HCT116 (cell line): ENCODE results near the gene ACSS1. TPM values are rescaled to one million over a fixed set of nuclear protein-coding genes. Genes with fewer than 3 reads are reported as not detected.

Source experiments
- ATAC-seq: fragments of 200-7000 bp; cut with Tn5 transposase; 2 replicates; pipeline ENCODE4 v1.9.1; 2020; ENCODE audit warnings: mild to moderate bottlenecking, moderate library complexity
- BruUV-seq: library from RNA; stranded (reverse); fragments of 400-500 nt; replicated peaks from 2 replicates; lab custom pipeline; 2021; lab: Mats Ljungman, UMichigan
- CTCF ChIA-PET: fragments of 300-600 bp; sonication (Branson Sonifier 250); formaldehyde crosslinking; loops from one replicate; lab custom pipeline; 2021; ENCODE audit warnings: antibody characterized with exemption; lab: Charles Lee
- POLR2A ChIA-PET: fragments of 300-600, 350-600 bp; sonication (Branson Sonifier 250); formaldehyde crosslinking; loops from one replicate; lab custom pipeline; 2021; ENCODE audit warnings: antibody characterized with exemption; lab: Charles Lee
- RAD21 ChIA-PET, 2 experiments: fragments of 300-600 bp; sonication (Branson Sonifier 250); formaldehyde crosslinking; loops; one replicate each; lab custom pipeline; 2023; ENCODE audit warnings: low total read pairs in 2 of 2; ENCODE audit not compliant: uncharacterized antibody in 2 of 2, unreplicated experiment in 2 of 2, low non-redundant PET in 1 of 2; lab: Charles Lee
- DNase-seq: peaks from one replicate; pipeline ENCODE4 v3.0.0-alpha.2; 2010; ENCODE audit warnings: low read depth, low spot score
- H2AFZ ChIP-seq: fragments of 200-600 bp; shearing (Covaris generic), sonication (generic); 2 replicates; pipeline ENCODE4 v1.6.1; 2017; ENCODE audit warnings: low read depth, mixed run types, mixed read lengths, antibody characterized with exemption, low read length; ENCODE audit not compliant: poor library complexity, severe bottlenecking
- H3K27ac ChIP-seq: 2 replicates; pipeline ENCODE4 v1.5.1; 2012; ENCODE audit warnings: low read depth, low read length
- H3K27me3 ChIP-seq: fragments of 200-600 bp; sonication (generic); 2 replicates; pipeline ENCODE4 v1.6.1; 2016; ENCODE audit warnings: mixed run types, low read length, mixed read lengths; ENCODE audit not compliant: insufficient read depth
- H3K36me3 ChIP-seq, 2 experiments: fragments of 200-500 bp in 1 of 2; fragments of 200-600 bp in 1 of 2; sonication (Bioruptor generic) in 1 of 2; sonication (generic) in 1 of 2; 2 replicates each; pipeline versions ENCODE4 v1.5.1 to v1.6.1; 2014 to 2016; ENCODE audit warnings: low read length in 2 of 2, inconsistent platforms in 1 of 2, mixed read lengths in 1 of 2, mixed run types in 1 of 2; ENCODE audit not compliant: insufficient read depth in 2 of 2, control insufficient read depth in 1 of 2
- H3K4me1 ChIP-seq, 2 experiments: fragments of 200-600 bp in 1 of 2; sonication (generic) in 1 of 2; 2 replicates each; pipeline versions ENCODE4 v1.5.1 to v1.6.1; 2012 to 2017; ENCODE audit warnings: low read length in 2 of 2, inconsistent platforms in 1 of 2, mild to moderate bottlenecking in 1 of 2, mixed read lengths in 1 of 2, mixed run types in 1 of 2, moderate library complexity in 1 of 2; ENCODE audit not compliant: insufficient read depth in 2 of 2, control insufficient read depth in 1 of 2
- H3K4me2 ChIP-seq: fragments of 200-600 bp; sonication (generic); 2 replicates; pipeline ENCODE4 v1.6.1; 2017; ENCODE audit warnings: mixed run types, low read length, mixed read lengths
- H3K4me3 ChIP-seq, 2 experiments: fragments of 200-600 bp in 1 of 2; sonication (generic) in 1 of 2; replicated peaks in 1 of 2; 2 replicates each; pipeline ENCODE4 v1.5.1; 2011 to 2016; ENCODE audit warnings: low read length in 2 of 2, control low read depth in 1 of 2, low read depth in 1 of 2, mild to moderate bottlenecking in 1 of 2, mixed read lengths in 1 of 2, mixed run types in 1 of 2
- H3K79me2 ChIP-seq: fragments of 200-600 bp; sonication (generic); 2 replicates; pipeline ENCODE4 v1.6.1; 2017; ENCODE audit warnings: mild to moderate bottlenecking, mixed run types, low read length, moderate library complexity, mixed read lengths; ENCODE audit not compliant: insufficient read depth
- H3K9ac ChIP-seq: fragments of 200-600 bp; sonication (generic); 2 replicates; pipeline ENCODE4 v1.6.1; 2016; ENCODE audit warnings: low read length, mixed read lengths
- H3K9me2 ChIP-seq: fragments of 200-600 bp; sonication (generic), shearing (Covaris generic); 2 replicates; pipeline ENCODE4 v1.6.1; 2017; ENCODE audit warnings: mixed run types, mild to moderate bottlenecking, moderate library complexity; ENCODE audit not compliant: insufficient read depth
- H3K9me3 ChIP-seq, 2 experiments: fragments of 200-500 bp in 1 of 2; fragments of 200-600 bp in 1 of 2; sonication (Bioruptor generic) in 1 of 2; sonication (generic) in 1 of 2; 2 replicates each; pipeline ENCODE4 v1.6.1; 2014 to 2017; ENCODE audit warnings: low read length in 2 of 2, mixed read lengths in 2 of 2, inconsistent platforms in 1 of 2, low read depth in 1 of 2, mild to moderate bottlenecking in 1 of 2, mixed run types in 1 of 2, moderate library complexity in 1 of 2; ENCODE audit not compliant: control insufficient read depth in 1 of 2, insufficient read depth in 1 of 2
- H4K20me1 ChIP-seq: fragments of 200-600 bp; sonication (generic), shearing (Covaris generic); 2 replicates; pipeline ENCODE4 v1.6.1; 2017; ENCODE audit warnings: mixed run types, mild to moderate bottlenecking, moderate library complexity; ENCODE audit not compliant: insufficient read depth
- CBX3 ChIP-seq: IDR thresholded peaks from 2 replicates; pipeline ENCODE4 v1.6.1; 2012; ENCODE audit warnings: low read depth
- CEBPB ChIP-seq: IDR thresholded peaks from 2 replicates; pipeline ENCODE4 v1.6.1; 2012; ENCODE audit warnings: low read depth
- CTCF ChIP-seq, 3 experiments: fragments of 200-600 bp in 1 of 3; sonication (generic) in 1 of 3; IDR thresholded peaks in 2 of 3; conservative IDR thresholded peaks in 1 of 3; 2 replicates each; pipeline ENCODE4 v1.5.1; 2012 to 2017; ENCODE audit warnings: low read depth in 2 of 3, low read length in 2 of 3, antibody characterized with exemption in 1 of 3, borderline replicate concordance in 1 of 3, control low read depth in 1 of 3, mild to moderate bottlenecking in 1 of 3, mixed read lengths in 1 of 3, mixed run types in 1 of 3, moderate library complexity in 1 of 3; ENCODE audit not compliant: insufficient read depth in 1 of 3
- EGR1 ChIP-seq: IDR thresholded peaks from 2 replicates; pipeline ENCODE4 v1.6.1; 2012; ENCODE audit warnings: low read depth
- ELF1 ChIP-seq: IDR thresholded peaks from 2 replicates; pipeline ENCODE4 v1.6.1; 2012; ENCODE audit warnings: low read depth, borderline replicate concordance
- EZH2 ChIP-seq: fragments of 200-600 bp; sonication (generic); IDR thresholded peaks from 2 replicates; pipeline ENCODE4 v1.6.1; 2017; ENCODE audit warnings: antibody characterized with exemption, mixed run types
- EZH2phosphoT487 ChIP-seq: fragments of 200-600 bp; IDR thresholded peaks from 2 replicates; pipeline ENCODE4 v1.6.1; 2018; ENCODE audit warnings: antibody characterized with exemption, borderline replicate concordance
- JUND ChIP-seq: IDR thresholded peaks from 2 replicates; pipeline ENCODE4 v1.6.1; 2012
- POLR2A ChIP-seq: IDR thresholded peaks from 2 replicates; pipeline ENCODE4 v1.7.0; 2011; ENCODE audit warnings: borderline replicate concordance; ENCODE audit not compliant: insufficient read depth, insufficient read length; ENCODE audit errors: extremely low read depth
- POLR2AphosphoS5 ChIP-seq: IDR thresholded peaks from 2 replicates; pipeline ENCODE4 v1.6.1; 2011; ENCODE audit warnings: mild to moderate bottlenecking, low read depth, low read length, moderate library complexity
- RAD21 ChIP-seq: IDR thresholded peaks from 2 replicates; pipeline ENCODE4 v1.6.1; 2012; ENCODE audit warnings: low read depth, mild to moderate bottlenecking
- REST ChIP-seq: IDR thresholded peaks from 2 replicates; pipeline ENCODE4 v1.6.1; 2012; ENCODE audit warnings: low read depth
- SP1 ChIP-seq: IDR thresholded peaks from 2 replicates; pipeline ENCODE4 v1.6.1; 2012; ENCODE audit warnings: low read depth
- TCF7L2 ChIP-seq: IDR thresholded peaks from 2 replicates; pipeline ENCODE4 v1.7.0; 2011; ENCODE audit warnings: borderline replicate concordance, inconsistent platforms; ENCODE audit not compliant: insufficient read depth, insufficient read length; ENCODE audit errors: extremely low read depth
- YY1 ChIP-seq: IDR thresholded peaks from 2 replicates; pipeline ENCODE4 v1.6.1; 2011; ENCODE audit warnings: low read length, low read depth, moderate library complexity, mild to moderate bottlenecking; ENCODE audit not compliant: insufficient replicate concordance; ENCODE audit errors: extremely low read depth
- ZNF274 ChIP-seq: fragments of 200-500 bp; sonication (Bioruptor generic); IDR thresholded peaks from 2 replicates; pipeline ENCODE4 v1.6.1; 2014; ENCODE audit warnings: mild to moderate bottlenecking, low read depth, low read length, inconsistent platforms
- intact Hi-C: fragments of 100-400 bp; cut with micrococcal nuclease; formaldehyde crosslinking; loops from 2 replicates; pipeline ENCODE4 v1.10.0; 2022
- total RNA-seq: library from RNA; stranded (reverse); gene quantifications from one replicate; pipeline ENCODE4 v1.2.1, GENCODE V29; 2021; ENCODE audit not compliant: unreplicated experiment
- TF ChIP-seq, protein P1 (sequence below): IDR thresholded peaks from 2 replicates; pipeline ENCODE4 v1.6.1; 2012
- TF ChIP-seq, protein P2 (sequence below): IDR thresholded peaks from 2 replicates; pipeline ENCODE4 v1.6.1; 2011; ENCODE audit warnings: mild to moderate bottlenecking, low read length, moderate library complexity; ENCODE audit not compliant: insufficient replicate concordance; ENCODE audit errors: extremely low read depth

Gene ACSS1
- total RNA-seq, 1 experiment from 2014 or later, result 0.27 TPM

DNA sequence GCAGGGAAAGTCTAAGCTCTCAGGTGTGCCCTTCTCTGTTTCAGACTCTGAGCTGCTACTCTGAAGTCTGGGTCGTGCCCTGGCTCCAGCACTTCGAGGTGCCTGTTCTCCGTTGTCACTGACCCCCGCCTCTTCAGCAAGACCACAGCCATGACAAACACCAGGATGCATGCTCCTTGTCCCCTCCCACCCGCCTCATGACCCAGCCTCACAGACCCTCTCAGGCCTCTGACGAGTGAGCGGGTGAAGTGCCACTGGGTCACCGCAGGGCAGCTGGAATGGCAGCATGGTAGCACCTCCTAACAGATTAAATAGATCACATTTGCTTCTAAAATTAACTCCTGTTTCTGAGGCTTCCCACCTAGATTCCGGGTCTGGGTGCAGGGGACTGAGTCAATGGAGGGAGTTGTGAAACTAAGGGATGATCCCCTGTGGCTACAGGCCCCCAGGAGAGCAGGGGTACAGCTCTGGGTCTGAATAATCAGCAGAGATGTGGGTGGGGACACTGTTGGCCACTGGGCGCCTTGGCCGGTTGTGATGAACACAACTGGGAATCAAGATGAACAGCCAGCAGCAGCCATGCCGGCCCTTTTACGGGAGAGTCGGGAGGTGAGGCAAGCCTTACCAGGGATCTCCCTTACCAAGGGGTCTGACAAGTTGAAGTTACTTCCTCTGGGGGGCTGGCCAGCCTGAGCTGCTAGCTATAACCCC is 98.2 kb downstream of the ACSS1 start:
- ChIA-PET POLR2A (no interaction called here), RAD21 (no interaction called here), CTCF (no interaction called here)
- no peaks in the 10 kb centered on the region for H3K9me3 ChIP-seq
- no peak overlapping the region for H3K4me2 ChIP-seq
- BruUV-seq, result no TSS peak
- no peak overlapping the region for H3K4me3 ChIP-seq
- H3K79me2 ChIP-seq, result no peaks in the 10 kb centered on the region
- no peaks in the 10 kb centered on the region for H3K4me1 ChIP-seq
- no peaks in the 10 kb centered on the region for H3K27me3 ChIP-seq
- no peak overlapping the region for H2AFZ ChIP-seq
- H3K9ac ChIP-seq, result no peak overlapping the region
- intact Hi-C loops, result no loop called here
- no peaks in the 10 kb centered on the region for H3K9me2 ChIP-seq
- ATAC-seq, result no peak
- TF ChIP-seq CEBPB, result no peak
- TF ChIP-seq ELF1, result no peak
- no peak for TF ChIP-seq REST
- TF ChIP-seq TCF7L2, result no peak
- TF ChIP-seq CTCF (IDR thresholded peaks at IDR 0.05 in 2 of 3, conservative IDR thresholded peaks at IDR 0.05 in 1 of 3; ENCODE audit: borderline replicate concordance in 1 of 3, insufficient read depth in 1 of 3, low read depth in 2 of 3, low read length in 2 of 3), result no peak
- no peak for TF ChIP-seq YY1
- no peak for TF ChIP-seq POLR2AphosphoS5
- TF ChIP-seq EZH2, result no peak
- TF ChIP-seq JUND, result no peak
- TF ChIP-seq RAD21, result no peak
- TF ChIP-seq EZH2phosphoT487, result no peak
- no peak for TF ChIP-seq ZNF274
- no peak for TF ChIP-seq EGR1
- TF ChIP-seq, protein P1, sequence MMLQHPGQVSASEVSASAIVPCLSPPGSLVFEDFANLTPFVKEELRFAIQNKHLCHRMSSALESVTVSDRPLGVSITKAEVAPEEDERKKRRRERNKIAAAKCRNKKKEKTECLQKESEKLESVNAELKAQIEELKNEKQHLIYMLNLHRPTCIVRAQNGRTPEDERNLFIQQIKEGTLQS, result no peak
- no peak for TF ChIP-seq SP1
- TF ChIP-seq, protein P2, sequence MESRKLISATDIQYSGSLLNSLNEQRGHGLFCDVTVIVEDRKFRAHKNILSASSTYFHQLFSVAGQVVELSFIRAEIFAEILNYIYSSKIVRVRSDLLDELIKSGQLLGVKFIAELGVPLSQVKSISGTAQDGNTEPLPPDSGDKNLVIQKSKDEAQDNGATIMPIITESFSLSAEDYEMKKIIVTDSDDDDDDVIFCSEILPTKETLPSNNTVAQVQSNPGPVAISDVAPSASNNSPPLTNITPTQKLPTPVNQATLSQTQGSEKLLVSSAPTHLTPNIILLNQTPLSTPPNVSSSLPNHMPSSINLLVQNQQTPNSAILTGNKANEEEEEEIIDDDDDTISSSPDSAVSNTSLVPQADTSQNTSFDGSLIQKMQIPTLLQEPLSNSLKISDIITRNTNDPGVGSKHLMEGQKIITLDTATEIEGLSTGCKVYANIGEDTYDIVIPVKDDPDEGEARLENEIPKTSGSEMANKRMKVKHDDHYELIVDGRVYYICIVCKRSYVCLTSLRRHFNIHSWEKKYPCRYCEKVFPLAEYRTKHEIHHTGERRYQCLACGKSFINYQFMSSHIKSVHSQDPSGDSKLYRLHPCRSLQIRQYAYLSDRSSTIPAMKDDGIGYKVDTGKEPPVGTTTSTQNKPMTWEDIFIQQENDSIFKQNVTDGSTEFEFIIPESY, result no peak
- no peak for TF ChIP-seq POLR2A
- no peak for TF ChIP-seq CBX3
- H4K20me1 ChIP-seq, result no peaks in the 10 kb centered on the region
- no peak for DNase-seq
- H3K36me3 ChIP-seq, result peaks cover 6 to 27% of the 10 kb centered on the region in 2 experiments; a peak in 3 of 4 replicates
- no peak overlapping the region for H3K27ac ChIP-seq
